Tibial nerve (tissue), 4 donors: Measurements from ENCODE around the gene SKI. TPM values are rescaled to one million over a fixed set of nuclear protein-coding genes. Genes with fewer than 3 reads are reported as not detected.

Source experiments
- DNase-seq, 2 donors: peaks; one replicate each; pipeline ENCODE4 v3.0.0-alpha.2; 2019; ENCODE audit warnings: low spot score in 2 of 2
- H3K27ac ChIP-seq, 4 donors: fragments of 200-600 bp; sonication (generic) in 3 of 4; one replicate each; pipeline ENCODE4 v1.5.1; 2017 to 2019; ENCODE audit warnings: mild to moderate bottlenecking in 1 of 4
- H3K27me3 ChIP-seq, 2 donors: fragments of 200-600 bp; sonication (generic) in 1 of 2; one replicate each; pipeline versions ENCODE4 v1.5.1 to v1.6.0; 2017 to 2019
- H3K36me3 ChIP-seq, 3 donors: fragments of 200-600 bp; sonication (generic); one replicate each; pipeline ENCODE4 v1.5.1; 2018 to 2019
- H3K4me1 ChIP-seq, 4 donors: fragments of 200-600 bp; sonication (generic) in 3 of 4; one replicate each; pipeline ENCODE4 v1.5.1; 2017 to 2019
- H3K4me3 ChIP-seq, 4 donors: fragments of 200-600 bp; sonication (generic) in 3 of 4; one replicate each; pipeline ENCODE4 v1.5.1; 2017 to 2019; ENCODE audit warnings: mild to moderate bottlenecking in 1 of 4, moderate library complexity in 1 of 4
- H3K9me3 ChIP-seq, 4 donors: fragments of 200-600 bp; sonication (generic) in 3 of 4; one replicate each; pipeline ENCODE4 v1.5.1; 2017 to 2019
- CTCF ChIP-seq, 5 experiments: fragments of 200-600 bp in 3 of 5; fragments of 450-650 bp in 2 of 5; sonication (generic) in 3 of 5; IDR thresholded peaks; one replicate each; pipeline ENCODE4 v1.5.1; 2016 to 2019; ENCODE audit warnings: antibody characterized with exemption in 5 of 5, mild to moderate bottlenecking in 3 of 5, moderate library complexity in 2 of 5
- EP300 ChIP-seq, 2 donors: sonication (generic); formaldehyde crosslinking; IDR thresholded peaks; one replicate each; pipeline ENCODE4 v1.6.1; 2017; ENCODE audit warnings: antibody characterized with exemption in 2 of 2, mild to moderate bottlenecking in 1 of 2
- POLR2A ChIP-seq, 2 donors: fragments of 450-650 bp; IDR thresholded peaks; one replicate each; pipeline ENCODE4 v1.6.1; 2017; ENCODE audit warnings: antibody characterized with exemption in 2 of 2, mild to moderate bottlenecking in 2 of 2, moderate library complexity in 2 of 2
- WGBS, 2 donors: methylation state at CpG; one replicate each; pipeline ENCODE4 v1.1.5; 2018; 5-methylcytosine and 5-hydroxymethylcytosine counted together
- total RNA-seq, 4 donors: library from RNA; depleted of rRNA; stranded (reverse); fragments of >200 nt; gene quantifications; one replicate each; pipeline ENCODE4 v1.1.0, GENCODE V29; 2016

SKI gene
- total RNA-seq, 4 donors from 2014 or later, result 62.8 to 100 (median 72.2) TPM

DNA sequence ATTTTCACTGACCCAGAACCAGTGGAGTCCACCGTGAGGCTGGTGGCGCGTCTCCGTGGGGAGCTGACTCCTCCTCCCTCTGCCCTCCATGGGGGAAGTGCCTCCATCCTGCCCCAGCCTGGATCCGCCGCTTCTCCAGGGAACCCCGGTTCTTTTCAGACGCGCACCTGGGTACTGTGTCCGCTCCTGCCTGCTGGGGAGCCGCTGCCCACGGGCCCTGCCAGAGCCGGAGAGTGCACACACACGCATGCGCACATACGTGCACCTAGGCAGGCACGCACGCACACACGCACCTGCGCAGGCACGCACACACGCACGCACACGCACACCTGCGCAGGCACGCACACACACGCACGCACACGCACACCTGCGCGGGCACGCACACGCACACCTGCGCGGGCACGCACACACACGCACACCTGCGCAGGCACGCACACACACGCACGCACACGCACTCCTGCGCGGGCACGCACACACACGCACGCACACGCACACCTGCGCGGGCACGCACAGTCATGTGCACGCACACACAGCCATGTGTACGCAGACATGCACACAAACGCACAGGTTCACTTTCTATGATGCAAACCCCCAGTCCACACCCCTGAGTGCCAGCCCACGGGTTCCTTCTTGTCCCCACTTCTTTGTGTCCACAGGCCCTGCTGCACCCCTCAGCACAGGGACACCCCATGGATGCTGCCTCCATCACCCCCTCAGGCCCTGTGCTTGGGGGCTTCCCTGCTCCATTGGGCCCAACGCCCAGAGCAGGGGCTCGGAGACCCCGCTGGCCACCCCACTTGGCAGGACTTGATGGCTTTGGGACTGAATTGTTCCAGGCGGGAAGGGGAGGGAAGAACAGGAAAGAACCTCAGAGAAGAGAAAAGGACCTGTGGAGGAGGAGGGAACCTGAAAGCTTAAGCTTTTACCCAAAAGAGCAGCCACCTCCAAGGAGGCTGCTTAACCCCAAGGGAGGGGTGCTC lies 120.5 kb downstream of the SKI start:
- Histone ChIP-seq H3K4me3 (no peak overlapping the region), H3K27ac (no peak overlapping the region), H3K9me3 (no peaks in the 10 kb centered on the region), H3K27me3 (no peaks in the 10 kb centered on the region), H3K4me1 (no peaks in the 10 kb centered on the region), H3K36me3 (no peaks in the 10 kb centered on the region)
- DNase-seq, result no peak
- WGBS, 2 donors, result 88 to 92% methylated on average over 26 to 53 of the region's 59 CpGs
- TF ChIP-seq POLR2A (IDR thresholded peaks at IDR 0.05), result no peak
- TF ChIP-seq CTCF (IDR thresholded peaks at IDR 0.05), result no peak
- TF ChIP-seq EP300 (IDR thresholded peaks at IDR 0.05), result no peak

DNA sequence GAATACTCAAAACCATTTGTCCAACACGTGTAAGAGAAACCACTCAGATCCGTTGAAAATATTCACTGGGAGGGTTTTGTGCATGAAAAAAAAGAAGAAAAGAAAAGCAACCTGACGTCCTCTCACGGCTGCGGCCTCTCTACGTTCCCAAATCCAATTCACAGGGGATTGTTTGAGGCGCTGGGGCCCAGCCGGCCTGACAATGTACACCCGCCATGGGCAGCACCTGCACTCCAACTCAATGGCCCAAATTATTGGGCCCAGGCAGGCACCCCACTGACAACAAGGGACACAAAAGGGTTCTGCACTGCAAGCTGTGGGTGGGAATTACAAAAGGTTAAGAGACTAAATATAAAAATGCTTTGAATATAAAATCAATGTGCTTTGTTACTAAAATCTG lies 121.7 kb downstream of the SKI start:
- Histone ChIP-seq H3K9me3 (no peaks in the 10 kb centered on the region), H3K4me1 (no peaks in the 10 kb centered on the region), H3K4me3 (no peak overlapping the region), H3K27me3 (no peaks in the 10 kb centered on the region), H3K36me3 (no peaks in the 10 kb centered on the region), H3K27ac (no peak overlapping the region)
- no peak for DNase-seq
- TF ChIP-seq CTCF (IDR thresholded peaks at IDR 0.05) (no peak), EP300 (IDR thresholded peaks at IDR 0.05) (no peak), POLR2A (IDR thresholded peaks at IDR 0.05) (no peak)
- 69 to 71% methylated on average over 9 of the region's 9 CpGs for WGBS, 2 donors

GRCh38 chr1:2350501-2350900 lies 122.4 kb downstream of the SKI start:
- Histone ChIP-seq H3K4me1 (no peaks in the 10 kb centered on the region), H3K27me3 (no peaks in the 10 kb centered on the region), H3K36me3 (no peaks in the 10 kb centered on the region), H3K27ac (no peak overlapping the region), H3K9me3 (no peaks in the 10 kb centered on the region), H3K4me3 (no peak overlapping the region)
- TF ChIP-seq CTCF (IDR thresholded peaks at IDR 0.05) (no peak), POLR2A (IDR thresholded peaks at IDR 0.05) (no peak), EP300 (IDR thresholded peaks at IDR 0.05) (no peak)
- DNase-seq, result no peak
- 83 to 88% methylated on average over 9 to 10 of the region's 10 CpGs for WGBS, 2 donors

DNA sequence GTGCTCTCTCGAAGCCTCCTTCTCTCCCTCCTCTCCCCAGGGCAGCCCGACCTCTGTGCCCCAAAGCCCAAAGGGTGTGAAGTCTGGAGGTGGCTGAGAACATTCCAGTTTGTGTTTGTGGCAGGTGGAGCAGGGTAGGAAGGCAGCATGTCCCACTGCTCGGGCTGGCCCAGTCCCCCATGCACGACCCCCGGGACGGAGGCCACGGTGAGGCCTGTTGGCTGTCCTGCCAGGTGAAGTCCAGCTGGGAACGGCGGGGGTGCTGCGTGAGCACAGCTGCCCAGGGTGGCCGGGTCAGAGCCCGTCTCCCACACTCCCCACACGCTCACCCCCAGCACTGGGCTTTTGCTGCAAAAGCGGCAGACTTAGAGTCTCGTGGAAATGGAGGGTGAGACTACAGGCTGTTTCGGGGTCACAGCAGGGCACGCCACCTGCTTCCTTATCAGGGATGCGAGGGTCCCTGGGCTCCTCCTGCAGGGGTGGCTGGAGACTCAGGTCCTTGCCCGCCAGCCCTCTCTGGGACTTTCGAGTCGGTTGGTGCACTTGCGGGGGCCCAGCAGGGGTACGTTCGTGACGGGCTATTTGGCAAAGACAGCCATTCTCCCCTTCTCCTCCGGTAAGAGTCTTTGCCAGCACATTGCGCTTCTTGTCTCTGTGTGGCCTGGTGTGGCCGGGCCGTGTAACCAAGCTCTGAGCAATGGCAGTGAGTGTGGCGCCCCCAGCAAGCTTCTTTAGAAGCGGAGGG lies 123.0 kb downstream of the SKI start:
- Histone ChIP-seq H3K4me3 (no peak overlapping the region), H3K9me3 (no peaks in the 10 kb centered on the region), H3K27ac (no peak overlapping the region), H3K4me1 (no peaks in the 10 kb centered on the region), H3K27me3 (no peaks in the 10 kb centered on the region), H3K36me3 (no peaks in the 10 kb centered on the region)
- 87% methylated on average over 29 of the region's 31 CpGs for WGBS, 2 donors
- TF ChIP-seq EP300 (IDR thresholded peaks at IDR 0.05) (no peak), POLR2A (IDR thresholded peaks at IDR 0.05) (no peak), CTCF (IDR thresholded peaks at IDR 0.05) (no peak)
- no peak for DNase-seq

DNA sequence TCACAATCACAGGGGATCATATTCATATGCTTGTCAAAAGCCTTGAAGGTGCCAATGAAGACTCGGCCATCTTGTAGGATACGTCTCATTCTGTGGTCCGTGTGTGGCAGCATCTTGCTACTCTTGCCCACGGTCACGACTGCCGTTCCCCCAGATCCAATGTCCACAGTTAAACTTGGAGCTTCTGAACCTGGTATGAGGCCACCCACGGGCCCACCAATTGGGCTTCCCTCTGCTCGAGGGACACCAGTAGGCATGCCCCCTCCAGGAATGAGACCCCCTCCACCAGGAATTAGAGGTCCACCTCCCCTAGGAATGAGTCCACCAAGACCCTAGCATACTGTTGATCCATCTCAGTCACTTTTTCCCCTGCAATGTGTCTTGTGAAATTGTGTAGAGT lies 123.6 kb downstream of the SKI start:
- Histone ChIP-seq H3K4me3 (no peak overlapping the region), H3K27me3 (no peaks in the 10 kb centered on the region), H3K27ac (no peak overlapping the region), H3K4me1 (no peaks in the 10 kb centered on the region), H3K36me3 (peaks cover 0 to 6% (median 0%) of the 10 kb centered on the region in 3 donors), H3K9me3 (no peaks in the 10 kb centered on the region)
- TF ChIP-seq CTCF (IDR thresholded peaks at IDR 0.05) (no peak), EP300 (IDR thresholded peaks at IDR 0.05) (no peak), POLR2A (IDR thresholded peaks at IDR 0.05) (no peak)
- WGBS, 2 donors, result 94 to 95% methylated on average over 8 of the region's 8 CpGs
- DNase-seq, result no peak
